Measurements from ENCODE around the gene SOS1.

The SOS1 gene

GRCh38 chr2:39107724-39108273 is 13.1 kb downstream of the SOS1 start:
- Mint-ChIP-seq H3K36me3 (ENCODE audit: insufficient read depth) (peaks cover 4% of the 10 kb centered on the region), H3K4me1 (ENCODE audit: low read depth in 2 of 2) (peaks cover 28 to 62% of the 10 kb centered on the region in 2 donors), H3K4me3 (no peak overlapping the region), H3K27ac (peak overlapping the region; percentile 23 to 39), H3K9me3 (no peaks in the 10 kb centered on the region), H3K27me3 (no peaks in the 10 kb centered on the region)
- no peak for ATAC-seq (replicated peaks)
- no peak for DNase-seq

DNA sequence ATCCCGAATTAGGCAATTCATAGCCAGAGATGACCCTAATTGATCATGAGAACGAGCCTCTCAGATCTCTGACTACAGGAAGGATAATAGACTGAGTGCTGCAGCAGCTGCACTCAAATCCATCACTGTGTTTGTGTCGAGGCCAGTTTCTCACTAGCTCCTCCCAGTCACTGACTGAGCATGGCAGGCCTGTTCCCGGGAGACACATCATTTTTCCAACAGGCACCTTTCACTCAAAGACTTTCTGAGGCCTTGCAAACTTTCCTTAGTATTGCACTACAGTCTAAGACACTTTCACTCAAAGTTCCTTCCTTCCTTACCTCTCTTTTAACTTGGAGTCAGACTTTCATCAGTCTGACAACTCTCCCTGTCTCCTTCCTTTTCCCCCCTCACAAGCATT is 13.7 kb downstream of the SOS1 start:
- Mint-ChIP-seq H3K4me3 (peak overlapping the region in 1 of 2 donors; percentile 9), H3K27me3 (no peaks in the 10 kb centered on the region), H3K27ac (peak overlapping the region; percentile 23 to 39), H3K4me1 (ENCODE audit: low read depth in 2 of 2) (peaks cover 26 to 61% of the 10 kb centered on the region in 2 donors), H3K36me3 (ENCODE audit: insufficient read depth) (peaks cover 7% of the 10 kb centered on the region), H3K9me3 (no peaks in the 10 kb centered on the region)
- no peak for ATAC-seq (replicated peaks)
- DNase-seq: no peak

GRCh38 chr2:39099870-39100728 is 20.8 kb downstream of the SOS1 start:
- H3K36me3 Mint-ChIP-seq (ENCODE audit: insufficient read depth): peaks cover 14% of the 10 kb centered on the region
- H3K4me1 Mint-ChIP-seq (ENCODE audit: low read depth in 2 of 2): peaks cover 44 to 76% of the 10 kb centered on the region in 2 donors
- H3K4me3 Mint-ChIP-seq: peak overlapping the region; percentile 18 to 55

GRCh38 chr2:39099310-39099869 is 21.5 kb downstream of the SOS1 start:
- no peak for DNase-seq
- Mint-ChIP-seq H3K9me3 (no peaks in the 10 kb centered on the region), H3K27ac (peak overlapping the region in 1 of 2 donors; percentile 73), H3K36me3 (ENCODE audit: insufficient read depth) (peaks cover 14% of the 10 kb centered on the region), H3K27me3 (no peaks in the 10 kb centered on the region), H3K4me1 (ENCODE audit: low read depth in 2 of 2) (peaks cover 49 to 79% of the 10 kb centered on the region in 2 donors), H3K4me3 (peak overlapping the region; percentile 18 to 55)
- no peak for ATAC-seq (replicated peaks)

More at GRCh38 chr2:39099870-39100728, 20.8 kb downstream of the SOS1 start:
- no peak for DNase-seq
- ATAC-seq (replicated peaks): peak; percentile 59
- peak overlapping the region; percentile 73 to 82 for H3K27ac Mint-ChIP-seq
- no peaks in the 10 kb centered on the region for H3K9me3 Mint-ChIP-seq
- no peaks in the 10 kb centered on the region for H3K27me3 Mint-ChIP-seq

DNA sequence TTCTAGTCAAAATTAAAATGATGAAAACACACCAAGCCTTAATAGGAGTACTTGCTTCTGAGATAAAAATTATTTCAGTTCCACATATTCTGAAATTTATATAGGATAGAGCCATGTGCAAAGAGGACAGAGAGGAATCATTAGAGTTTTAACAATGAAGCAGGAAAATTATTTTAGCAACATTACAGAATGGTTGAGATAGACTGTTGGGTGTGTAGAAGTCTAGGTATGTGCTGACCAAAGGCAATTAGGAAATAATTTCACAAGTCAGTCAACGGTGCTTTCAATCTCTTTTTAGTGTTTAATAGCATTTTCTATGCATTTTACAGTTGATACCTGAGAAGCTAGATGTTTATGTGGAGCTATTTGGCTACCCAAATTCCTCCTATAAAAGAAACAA is 25.2 kb downstream of the SOS1 start:
- peaks cover 12% of the 10 kb centered on the region for H3K36me3 Mint-ChIP-seq (ENCODE audit: insufficient read depth)
- no peak for ATAC-seq (replicated peaks)
- H3K9me3 Mint-ChIP-seq: no peaks in the 10 kb centered on the region
- H3K4me3 Mint-ChIP-seq: peak overlapping the region in 1 of 2 donors; percentile 5
- H3K27me3 Mint-ChIP-seq: no peaks in the 10 kb centered on the region
- H3K27ac Mint-ChIP-seq: peak overlapping the region; percentile 57 to 67
- H3K4me1 Mint-ChIP-seq (ENCODE audit: low read depth in 2 of 2): peaks cover 55 to 74% of the 10 kb centered on the region in 2 donors
- no peak for DNase-seq

DNA sequence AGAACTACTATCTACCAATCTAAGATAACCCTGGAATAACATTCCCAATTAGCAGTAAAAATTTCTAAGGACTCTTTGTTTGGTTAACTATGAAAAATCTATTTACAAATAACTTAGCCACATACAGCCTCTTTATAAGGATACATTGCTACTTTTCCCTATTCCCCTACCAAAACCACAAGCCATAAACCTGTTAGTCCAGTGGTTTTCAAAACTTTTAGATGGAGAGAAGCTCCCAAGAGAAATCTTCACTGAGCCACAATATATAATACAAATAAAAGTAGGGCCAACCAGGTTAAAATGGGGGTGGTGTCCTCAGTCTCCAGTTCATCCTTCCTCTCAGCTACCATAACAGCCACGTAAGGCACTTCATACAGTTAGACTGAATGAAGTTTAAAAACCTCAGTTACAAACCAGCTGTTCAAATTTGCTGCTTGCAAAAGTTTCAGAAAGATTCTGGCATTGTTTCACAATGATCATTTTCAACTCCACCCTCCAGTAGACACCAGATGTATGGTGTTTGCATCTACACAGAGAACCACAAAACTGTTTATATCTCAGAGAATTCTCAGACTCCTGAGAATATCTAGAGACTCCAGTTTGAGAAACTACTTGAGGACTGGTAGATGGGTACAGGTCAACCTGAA is 26.0 kb downstream of the SOS1 start:
- H3K27ac Mint-ChIP-seq: peak overlapping the region; percentile 57 to 67
- ATAC-seq (replicated peaks) (peak; percentile 19), DNase-seq (no peak)
- H3K4me1 Mint-ChIP-seq (ENCODE audit: low read depth in 2 of 2): peaks cover 48 to 66% of the 10 kb centered on the region in 2 donors
- H3K9me3 Mint-ChIP-seq: no peaks in the 10 kb centered on the region
- H3K27me3 Mint-ChIP-seq: no peaks in the 10 kb centered on the region
- peaks cover 16% of the 10 kb centered on the region for H3K36me3 Mint-ChIP-seq (ENCODE audit: insufficient read depth)
- H3K4me3 Mint-ChIP-seq: peak overlapping the region; percentile 5 to 43

DNA sequence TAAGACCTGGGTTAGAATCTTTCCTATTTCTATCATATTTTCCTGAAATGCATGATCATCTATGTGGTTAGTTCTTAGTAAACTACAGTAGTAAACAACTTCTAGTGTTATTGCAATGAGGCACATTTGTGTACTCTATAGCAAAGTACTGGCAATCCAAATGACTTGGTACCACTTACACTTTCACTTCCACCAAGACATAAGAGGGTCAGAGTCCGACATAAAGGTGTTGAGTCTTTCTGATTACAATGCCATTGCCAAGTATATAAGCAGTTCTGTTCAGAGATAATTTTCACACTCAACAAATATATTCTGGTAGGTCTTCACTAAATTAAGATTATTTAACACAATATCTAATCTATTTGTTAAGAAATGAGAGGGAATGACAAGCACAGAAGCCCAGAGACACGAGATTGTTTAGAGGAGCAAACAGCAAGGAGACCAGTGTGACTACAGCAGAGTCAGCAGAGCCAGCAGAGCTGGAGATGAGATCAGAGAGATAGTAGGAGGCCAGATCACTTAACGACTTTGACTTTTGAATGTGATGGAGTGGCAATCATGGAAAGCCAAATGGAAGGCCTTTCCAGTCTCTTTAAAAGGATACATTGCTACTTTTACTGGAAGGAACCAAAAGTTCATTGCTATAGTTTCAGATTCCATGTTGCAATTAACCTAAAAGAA is 27.5 kb downstream of the SOS1 start:
- DNase-seq (no peak), ATAC-seq (replicated peaks) (peak; percentile 53)
- Mint-ChIP-seq H3K4me3 (peak overlapping the region; percentile 42 to 62), H3K36me3 (ENCODE audit: insufficient read depth) (peaks cover 13% of the 10 kb centered on the region), H3K27ac (peak overlapping the region; percentile 17 to 87), H3K27me3 (no peaks in the 10 kb centered on the region), H3K9me3 (no peaks in the 10 kb centered on the region), H3K4me1 (ENCODE audit: low read depth in 2 of 2) (peaks cover 38 to 54% of the 10 kb centered on the region in 2 donors)

GRCh38 chr2:39091543-39091942 is 29.3 kb downstream of the SOS1 start:
- Mint-ChIP-seq H3K9me3 (no peaks in the 10 kb centered on the region), H3K36me3 (ENCODE audit: insufficient read depth) (peaks cover 10% of the 10 kb centered on the region), H3K27ac (peak overlapping the region in 1 of 2 donors; percentile 1), H3K4me3 (no peak overlapping the region), H3K4me1 (ENCODE audit: low read depth in 2 of 2) (peaks cover 31 to 52% of the 10 kb centered on the region in 2 donors), H3K27me3 (no peaks in the 10 kb centered on the region)
- ATAC-seq (replicated peaks): no peak
- DNase-seq: no peak

- no peak for ATAC-seq (replicated peaks)
These were observed 29.8 kb downstream of the SOS1 start for GRCh38 chr2:39091063-39091462.

GRCh38 chr2:39080152-39080551 is 40.7 kb downstream of the SOS1 start:
- H3K4me3 Mint-ChIP-seq: no peak overlapping the region
- peaks cover 30 to 57% of the 10 kb centered on the region in 2 donors for H3K4me1 Mint-ChIP-seq (ENCODE audit: low read depth in 2 of 2)

More at GRCh38 chr2:39091063-39091462, 29.8 kb downstream of the SOS1 start:
- Mint-ChIP-seq H3K27me3 (no peaks in the 10 kb centered on the region), H3K4me1 (ENCODE audit: low read depth in 2 of 2) (peaks cover 31 to 50% of the 10 kb centered on the region in 2 donors), H3K27ac (peak overlapping the region in 1 of 2 donors; percentile 1), H3K9me3 (no peaks in the 10 kb centered on the region), H3K36me3 (ENCODE audit: insufficient read depth) (peaks cover 10% of the 10 kb centered on the region), H3K4me3 (no peak overlapping the region)
- DNase-seq: no peak

GRCh38 chr2:39069890-39070465 is 50.9 kb downstream of the SOS1 start:
- ATAC-seq (replicated peaks) (no peak), DNase-seq (no peak)
- peaks cover 23% of the 10 kb centered on the region for H3K36me3 Mint-ChIP-seq (ENCODE audit: insufficient read depth)
- no peaks in the 10 kb centered on the region for H3K9me3 Mint-ChIP-seq
- no peaks in the 10 kb centered on the region for H3K27me3 Mint-ChIP-seq
- H3K27ac Mint-ChIP-seq: peak overlapping the region in 1 of 2 donors; percentile 84
- H3K4me1 Mint-ChIP-seq (ENCODE audit: low read depth in 2 of 2): peaks cover 22 to 52% of the 10 kb centered on the region in 2 donors
- H3K4me3 Mint-ChIP-seq: no peak overlapping the region

More at GRCh38 chr2:39080152-39080551, 40.7 kb downstream of the SOS1 start:
- DNase-seq: no peak
- Mint-ChIP-seq H3K27me3 (no peaks in the 10 kb centered on the region), H3K36me3 (ENCODE audit: insufficient read depth) (peaks cover 4% of the 10 kb centered on the region), H3K9me3 (no peaks in the 10 kb centered on the region), H3K27ac (no peak overlapping the region)
- ATAC-seq (replicated peaks): no peak

DNA sequence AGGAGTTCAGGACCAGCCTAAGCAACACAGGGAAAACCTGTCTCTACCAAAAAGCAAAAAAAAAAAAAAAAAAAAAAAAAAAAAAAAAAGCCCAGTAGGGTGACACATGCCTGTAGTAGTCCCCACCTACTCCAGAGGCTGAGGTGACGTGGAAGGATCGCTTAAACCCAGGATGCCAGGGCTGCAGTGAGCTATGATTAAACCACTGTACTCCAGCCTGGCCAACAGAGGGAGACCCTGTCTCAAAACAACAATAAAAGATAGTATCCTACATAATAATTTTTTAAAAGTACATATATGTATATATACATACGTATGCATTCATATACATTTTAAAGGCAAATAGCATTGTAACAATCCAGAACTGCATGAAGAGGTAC is 51.7 kb downstream of the SOS1 start:
- Mint-ChIP-seq H3K36me3 (ENCODE audit: insufficient read depth) (peaks cover 20% of the 10 kb centered on the region), H3K27ac (peak overlapping the region; percentile 54 to 86), H3K9me3 (no peaks in the 10 kb centered on the region), H3K27me3 (no peaks in the 10 kb centered on the region), H3K4me1 (ENCODE audit: low read depth in 2 of 2) (peaks cover 18 to 47% of the 10 kb centered on the region in 2 donors), H3K4me3 (no peak overlapping the region)
- DNase-seq (no peak), ATAC-seq (replicated peaks) (peak; percentile 33)

Measured in effector memory CD8-positive, alpha-beta T cell (primary cell).